Astrocyte (in vitro differentiated cells and primary cell): ENCODE measurements around the gene PRKG1. TPM values are rescaled to one million over a fixed set of nuclear protein-coding genes. Genes with fewer than 3 reads are reported as not detected.
A peak's percentile ranks its signal among the peaks of the same experiment; 100 is the strongest.

Experiments
- DNase-seq: peaks from one replicate; pipeline ENCODE4 v3.0.0-alpha.2; 2010; ENCODE audit warnings: low read depth
- FAIRE-seq: peaks from 2 replicates; lab custom pipeline; 2011; peaks lifted over from hg19 to GRCh38; lab: Jason Lieb, UNC
- H2AFZ ChIP-seq: 2 replicates; pipeline ENCODE4 v1.6.0; 2012; ENCODE audit warnings: low read depth, low read length, inconsistent platforms
- H3K27ac ChIP-seq: 2 replicates; pipeline ENCODE4 v1.5.1; 2011; ENCODE audit warnings: low read depth, low read length, inconsistent platforms
- H3K27me3 ChIP-seq: 2 replicates; pipeline ENCODE4 v1.6.0; 2011; ENCODE audit warnings: low read length, inconsistent platforms; ENCODE audit not compliant: insufficient read depth
- H3K36me3 ChIP-seq: 2 replicates; pipeline ENCODE4 v1.5.1; 2011; ENCODE audit warnings: low read length, inconsistent platforms; ENCODE audit not compliant: insufficient read depth
- H3K4me1 ChIP-seq: 2 replicates; pipeline ENCODE4 v1.5.1; 2011; ENCODE audit warnings: low read length, inconsistent platforms; ENCODE audit not compliant: insufficient read depth
- H3K4me2 ChIP-seq: 2 replicates; pipeline ENCODE4 v1.6.0; 2012; ENCODE audit warnings: low read length, inconsistent platforms
- H3K4me3 ChIP-seq: 2 replicates; pipeline ENCODE4 v1.5.1; 2011; ENCODE audit warnings: low read depth, mild to moderate bottlenecking, low read length, inconsistent platforms; ENCODE audit not compliant: insufficient read depth
- H3K79me2 ChIP-seq: 2 replicates; pipeline ENCODE4 v1.6.0; 2012; ENCODE audit warnings: mild to moderate bottlenecking, low read length, inconsistent platforms; ENCODE audit not compliant: insufficient read depth
- H3K9ac ChIP-seq: 2 replicates; pipeline ENCODE4 v1.6.0; 2012; ENCODE audit warnings: mild to moderate bottlenecking, low read length, inconsistent platforms
- H3K9me3 ChIP-seq: 2 replicates; pipeline ENCODE4 v1.5.1; 2012; ENCODE audit warnings: low read depth, mild to moderate bottlenecking, low read length, inconsistent platforms; ENCODE audit not compliant: insufficient read depth
- H4K20me1 ChIP-seq: 2 replicates; pipeline ENCODE4 v1.6.0; 2012; ENCODE audit warnings: low read length, inconsistent platforms; ENCODE audit not compliant: insufficient read depth
- H3K27ac Mint-ChIP-seq: one replicate; pipeline ENCODE4 v1.8.0; 2021; ENCODE audit warnings: mild to moderate bottlenecking, mixed read lengths; ENCODE audit not compliant: unreplicated experiment
- H3K27me3 Mint-ChIP-seq: one replicate; pipeline ENCODE4 v1.8.0; 2021; ENCODE audit warnings: low read depth, mixed read lengths; ENCODE audit not compliant: unreplicated experiment
- H3K36me3 Mint-ChIP-seq: one replicate; pipeline ENCODE4 v1.8.0; 2021; ENCODE audit warnings: low read depth, mixed read lengths; ENCODE audit not compliant: unreplicated experiment
- H3K4me1 Mint-ChIP-seq: one replicate; pipeline ENCODE4 v1.8.0; 2021; ENCODE audit warnings: low read depth, mixed read lengths; ENCODE audit not compliant: unreplicated experiment
- H3K4me3 Mint-ChIP-seq: one replicate; pipeline ENCODE4 v1.8.0; 2021; ENCODE audit warnings: mild to moderate bottlenecking, moderate library complexity, mixed read lengths; ENCODE audit not compliant: unreplicated experiment
- H3K9me3 Mint-ChIP-seq: one replicate; pipeline ENCODE4 v1.8.0; 2021; ENCODE audit warnings: mild to moderate bottlenecking, mixed read lengths; ENCODE audit not compliant: unreplicated experiment
- CTCF ChIP-seq: IDR thresholded peaks from 2 replicates; pipeline ENCODE4 v1.5.1; 2011; ENCODE audit warnings: low read depth, mild to moderate bottlenecking, inconsistent platforms, low read length, moderate library complexity; ENCODE audit not compliant: insufficient read depth
- EZH2 ChIP-seq: IDR thresholded peaks from 2 replicates; pipeline ENCODE4 v1.6.1; 2012; ENCODE audit warnings: mild to moderate bottlenecking, low read length, inconsistent platforms; ENCODE audit not compliant: insufficient read depth
- total RNA-seq: library from RNA; stranded (reverse); gene quantifications from 2 replicates; pipeline ENCODE4 v1.2.1, GENCODE V29; 2021

Gene PRKG1
- total RNA-seq, 1 donor from 2014 or later = 3.1 TPM

- Histone ChIP-seq H3K27me3 (no peaks in the 10 kb centered on the region), H3K27ac (no peak overlapping the region), H3K4me2 (no peak overlapping the region), H3K4me3 (no peak overlapping the region), H3K9ac (no peak overlapping the region), H3K79me2 (no peaks in the 10 kb centered on the region), H2AFZ (no peak overlapping the region), H3K4me1 (no peaks in the 10 kb centered on the region), H3K9me3 (no peaks in the 10 kb centered on the region), H4K20me1 (no peaks in the 10 kb centered on the region), H3K36me3 (no peaks in the 10 kb centered on the region)
- Mint-ChIP-seq H3K9me3 (peaks cover 3% of the 10 kb centered on the region), H3K4me1 (no peaks in the 10 kb centered on the region), H3K27ac (no peak overlapping the region), H3K27me3 (no peaks in the 10 kb centered on the region), H3K4me3 (no peak overlapping the region), H3K36me3 (no peaks in the 10 kb centered on the region)
- DNase-seq = no peak
- TF ChIP-seq CTCF (no peak), EZH2 (no peak)
- no peak for FAIRE-seq
These were observed 829.4 kb downstream of the PRKG1 start for GRCh38 chr10:51903675-51904074.

- no peak overlapping the region for H3K4me2 ChIP-seq
- no peak for DNase-seq
- no peak for TF ChIP-seq EZH2
- no peak for TF ChIP-seq CTCF
- H3K9me3 ChIP-seq = no peaks in the 10 kb centered on the region
- H3K27me3 ChIP-seq = no peaks in the 10 kb centered on the region
- Mint-ChIP-seq H3K4me3 (no peak overlapping the region), H3K9me3 (peaks cover under 1% of the 10 kb centered on the region), H3K27ac (no peak overlapping the region), H3K36me3 (no peaks in the 10 kb centered on the region), H3K4me1 (peaks cover 4% of the 10 kb centered on the region), H3K27me3 (no peaks in the 10 kb centered on the region)
- no peak overlapping the region for H3K9ac ChIP-seq
- H3K4me1 ChIP-seq = no peaks in the 10 kb centered on the region
- no peaks in the 10 kb centered on the region for H3K79me2 ChIP-seq
- FAIRE-seq = no peak
- H2AFZ ChIP-seq = no peak overlapping the region
- H4K20me1 ChIP-seq = no peaks in the 10 kb centered on the region
- no peak overlapping the region for H3K4me3 ChIP-seq
- H3K36me3 ChIP-seq = no peaks in the 10 kb centered on the region
- no peak overlapping the region for H3K27ac ChIP-seq
These were observed 830.7 kb downstream of the PRKG1 start for GRCh38 chr10:51905032-51905431.

GRCh38 chr10:51907361-51907760, 833.1 kb downstream of the PRKG1 start:
- Histone ChIP-seq H2AFZ (no peak overlapping the region), H3K9me3 (no peaks in the 10 kb centered on the region), H4K20me1 (no peaks in the 10 kb centered on the region), H3K9ac (no peak overlapping the region), H3K27ac (no peak overlapping the region), H3K79me2 (no peaks in the 10 kb centered on the region), H3K27me3 (no peaks in the 10 kb centered on the region), H3K4me3 (no peak overlapping the region), H3K36me3 (no peaks in the 10 kb centered on the region), H3K4me2 (no peak overlapping the region), H3K4me1 (no peaks in the 10 kb centered on the region)
- FAIRE-seq (no peak), DNase-seq (peak; percentile 2)
- Mint-ChIP-seq H3K36me3 (no peaks in the 10 kb centered on the region), H3K27ac (no peak overlapping the region), H3K4me3 (no peak overlapping the region), H3K9me3 (no peaks in the 10 kb centered on the region), H3K4me1 (peaks cover 10% of the 10 kb centered on the region), H3K27me3 (peaks cover 2% of the 10 kb centered on the region)
- TF ChIP-seq CTCF (no peak), EZH2 (no peak)
